Renal cortical epithelial cell (primary cell): Measurements from ENCODE around the gene ZNF213. TPM values are rescaled to one million over a fixed set of nuclear protein-coding genes. Genes with fewer than 3 reads are reported as not detected.
"Not testable (repeated sequence)": the region's sequence is repeated elsewhere in the genome, so short reads cannot be mapped to it uniquely, and the experiment has no call there.

Experiments
- DNase-seq: peaks from one replicate; pipeline ENCODE4 v3.0.0-alpha.2; 2011; ENCODE audit warnings: low read depth
- total RNA-seq: library from RNA; depleted of rRNA; stranded (reverse); fragments of >200 nt; gene quantifications from 2 replicates; pipeline ENCODE4 v1.2.3, GENCODE V29; 2014

Gene ZNF213
- total RNA-seq, 1 donor from 2014 or later = 19.3 TPM

DNA sequence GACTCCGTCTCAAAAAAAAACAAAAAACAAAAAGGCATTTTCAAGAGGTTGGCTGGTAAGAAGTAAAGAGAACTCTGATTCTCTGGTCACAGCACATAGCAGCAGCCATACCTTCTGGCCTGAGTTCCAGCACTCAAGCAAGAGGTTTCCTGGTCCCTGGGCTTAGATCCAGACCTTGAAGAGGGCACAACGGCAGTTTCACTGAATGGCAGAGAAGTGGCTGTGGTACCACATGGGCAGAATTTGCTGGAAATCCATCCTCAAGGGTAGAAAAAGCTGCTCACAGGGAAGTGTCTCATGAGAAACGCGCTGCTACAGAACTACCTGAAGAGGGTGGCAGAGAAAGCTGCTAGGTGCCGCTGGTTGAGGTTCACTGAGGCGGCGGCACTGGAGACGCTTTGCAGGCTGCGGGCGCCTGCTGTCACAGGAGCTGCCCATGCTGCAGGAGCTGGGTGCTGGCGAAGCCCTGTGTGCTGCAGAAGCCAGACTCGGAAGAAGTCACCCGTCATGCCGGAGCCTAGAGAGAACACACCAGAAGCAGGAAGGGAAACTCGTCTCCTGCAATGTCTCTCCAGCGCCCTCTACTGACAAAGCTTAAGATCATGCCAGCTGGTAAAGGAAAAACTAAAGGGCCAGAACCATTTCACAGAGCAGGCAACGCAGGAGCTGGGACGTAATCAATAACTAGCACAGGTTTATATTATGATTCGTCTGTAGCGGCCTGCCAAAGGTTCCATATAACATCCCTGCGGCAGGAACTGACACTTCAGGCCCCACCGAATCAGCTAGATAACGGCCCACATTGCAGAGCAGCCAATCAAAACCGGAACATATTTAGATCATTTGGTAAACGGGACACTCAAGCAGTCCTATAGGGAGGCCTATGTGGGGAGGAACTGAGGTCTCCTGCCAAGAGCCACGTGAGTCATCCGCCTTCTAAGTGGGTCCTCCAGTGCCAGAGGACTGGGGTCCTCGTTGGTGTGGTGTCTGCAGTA lies 5.4 kb upstream of the ZNF213 start:
- peak; percentile 81 for DNase-seq

DNA sequence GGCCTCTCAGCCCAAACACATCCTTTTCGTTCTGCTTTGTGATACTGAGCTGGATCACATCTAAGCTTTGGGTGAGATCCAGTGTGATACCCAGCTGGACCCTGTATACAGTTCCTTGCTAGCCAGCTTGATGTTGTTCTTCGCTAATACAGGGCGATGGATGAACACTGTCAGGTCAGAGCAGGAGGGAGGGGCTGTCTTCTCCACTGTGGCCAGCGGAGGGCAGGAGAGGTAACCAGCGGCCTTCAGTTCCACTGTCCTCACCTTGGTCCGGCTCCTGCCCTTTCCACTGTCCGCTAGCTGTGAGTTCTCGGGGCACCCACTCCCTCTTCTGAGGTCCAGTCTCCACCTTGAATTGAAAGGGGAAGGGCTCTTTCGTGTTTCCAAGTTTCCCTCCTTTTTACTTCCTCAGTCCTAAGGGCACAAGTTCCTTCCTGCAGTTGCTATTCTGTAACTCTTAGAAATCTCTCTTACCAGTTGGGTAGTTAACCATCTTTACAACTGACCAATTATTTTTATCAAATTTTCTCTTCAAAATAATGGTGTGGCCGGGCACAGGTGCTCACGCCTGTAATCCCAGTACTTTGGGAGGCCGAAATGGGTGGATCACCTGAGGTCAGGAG lies 3.0 kb upstream of the ZNF213 start:
- no peak for DNase-seq

DNA sequence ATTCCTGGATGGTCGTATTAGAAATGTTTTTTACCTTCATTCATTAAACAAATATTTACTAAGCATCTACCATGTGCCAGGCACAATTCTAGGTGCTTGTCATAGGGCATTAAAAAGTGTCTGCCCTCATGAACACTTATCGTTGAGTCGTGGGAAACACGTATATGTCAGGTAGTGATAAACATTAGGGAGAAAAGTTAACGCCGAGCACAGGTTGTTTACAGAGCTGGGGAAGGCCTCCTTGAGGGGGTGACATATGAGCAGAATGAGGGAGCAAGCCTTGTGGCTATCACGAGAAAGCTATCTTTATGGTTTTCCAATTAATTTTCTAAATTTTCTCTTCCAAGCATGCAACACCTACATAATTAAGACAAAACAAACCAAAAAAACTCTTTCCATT lies 985 bp upstream of the ZNF213 start:
- DNase-seq = no peak

DNA sequence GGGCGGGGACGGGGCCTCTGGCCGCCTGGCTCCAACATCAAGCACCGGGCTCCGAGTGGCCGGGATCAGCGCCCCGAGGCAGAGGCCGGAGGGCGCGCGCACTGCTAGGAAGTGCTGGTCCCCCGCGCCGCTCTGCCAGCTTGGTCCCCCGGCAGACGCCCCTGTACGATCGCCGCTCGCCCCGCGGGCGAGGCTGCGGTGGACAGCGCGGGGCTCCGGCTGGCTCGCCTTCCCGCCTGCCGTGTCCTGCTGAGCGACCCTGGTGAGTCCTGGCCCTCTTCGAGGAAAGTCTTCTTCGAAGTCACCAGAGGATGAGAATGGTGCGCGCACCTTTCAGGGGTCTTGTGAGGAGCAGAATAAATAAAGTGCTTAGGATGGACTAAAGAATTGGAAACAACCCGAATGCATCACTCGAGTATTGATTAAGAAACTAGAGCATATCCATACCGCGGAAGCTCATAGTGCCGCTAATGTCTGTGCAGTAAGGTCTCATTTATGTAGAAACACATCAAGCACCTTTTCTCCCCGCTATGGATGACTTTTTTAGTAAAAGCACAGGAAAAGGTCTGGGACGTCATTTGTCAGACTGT lies 392 bp downstream of the ZNF213 start:
- DNase-seq = no peak

DNA sequence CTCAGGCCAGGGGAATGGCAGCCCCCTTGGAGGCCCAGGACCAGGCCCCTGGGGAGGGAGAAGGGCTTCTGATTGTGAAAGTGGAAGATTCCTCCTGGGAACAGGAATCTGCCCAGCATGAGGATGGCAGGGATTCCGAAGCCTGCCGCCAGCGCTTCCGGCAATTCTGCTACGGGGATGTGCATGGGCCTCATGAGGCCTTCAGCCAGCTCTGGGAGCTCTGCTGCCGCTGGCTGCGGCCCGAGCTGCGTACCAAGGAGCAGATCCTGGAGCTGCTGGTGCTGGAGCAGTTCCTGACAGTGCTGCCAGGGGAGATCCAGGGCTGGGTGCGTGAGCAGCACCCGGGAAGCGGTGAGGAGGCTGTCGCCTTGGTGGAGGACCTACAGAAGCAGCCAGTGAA lies 2.4 kb downstream of the ZNF213 start:
- no peak for DNase-seq

DNA sequence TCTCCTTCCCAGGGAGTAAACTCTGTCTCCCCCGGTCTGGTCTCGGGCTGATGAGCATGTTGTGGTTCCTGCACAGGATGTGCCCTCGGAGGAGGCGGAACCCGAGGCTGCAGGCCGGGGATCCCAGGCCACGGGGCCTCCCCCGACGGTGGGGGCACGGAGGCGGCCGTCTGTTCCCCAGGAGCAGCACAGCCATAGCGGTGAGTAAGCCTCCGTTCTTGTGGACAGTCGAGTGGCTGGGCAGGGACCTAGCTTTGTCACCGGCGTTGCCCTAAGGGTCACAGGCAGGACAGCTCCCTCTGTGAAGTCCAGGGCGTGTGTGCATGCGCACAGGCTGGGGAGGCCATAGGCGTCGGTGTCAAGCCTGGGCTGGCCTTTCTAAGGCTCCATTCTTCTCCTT lies 3.5 kb downstream of the ZNF213 start:
- DNase-seq = no peak

DNA sequence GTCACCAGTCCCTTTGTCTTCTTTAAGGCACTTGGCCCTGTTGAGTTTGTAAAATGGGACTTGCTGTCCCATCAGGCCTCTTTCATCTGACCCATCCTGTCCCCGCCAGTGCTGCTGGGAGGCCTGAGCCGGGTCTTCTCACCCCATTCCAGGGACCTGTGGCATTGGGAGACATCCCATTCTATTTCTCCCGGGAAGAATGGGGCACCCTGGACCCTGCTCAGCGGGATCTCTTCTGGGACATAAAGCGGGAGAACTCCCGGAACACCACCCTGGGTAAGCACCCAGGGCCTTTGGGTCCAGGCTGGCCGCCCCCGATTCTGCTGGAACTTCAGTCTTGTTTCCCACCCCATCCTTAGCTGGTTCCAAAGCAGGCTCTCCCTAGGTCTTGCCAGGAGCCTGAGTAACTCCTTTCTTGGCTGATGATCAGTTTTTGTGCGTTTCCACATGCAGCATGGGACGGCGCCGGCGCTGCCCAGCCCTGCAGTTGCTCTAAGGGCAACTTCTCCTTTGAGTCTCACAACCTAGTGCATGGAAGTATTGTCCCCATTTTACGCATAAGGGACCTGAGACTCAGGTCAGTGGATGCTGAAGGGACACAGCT lies 4.1 kb downstream of the ZNF213 start:
- DNase-seq = no peak

DNA sequence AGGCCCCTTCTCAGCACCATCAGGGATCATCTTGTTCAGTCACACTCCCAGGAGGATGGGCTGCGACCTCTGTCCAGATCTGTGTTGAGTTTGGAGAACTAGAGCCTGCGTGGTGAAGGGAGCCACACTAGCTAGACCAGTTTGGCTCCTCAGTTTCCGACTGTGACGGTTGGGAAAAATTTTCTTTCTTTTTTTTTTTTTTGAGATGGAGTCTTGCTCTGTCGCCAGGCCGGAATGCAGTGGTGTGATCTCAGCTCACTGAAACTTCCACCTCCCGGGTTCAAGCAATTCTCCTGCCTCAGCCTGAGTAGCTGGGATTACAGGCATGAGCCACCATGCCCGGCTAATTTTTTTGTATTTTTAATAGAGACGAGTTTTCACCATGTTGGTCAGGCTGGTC lies 4.7 kb downstream of the ZNF213 start:
- not testable (repeated sequence) for DNase-seq

DNA sequence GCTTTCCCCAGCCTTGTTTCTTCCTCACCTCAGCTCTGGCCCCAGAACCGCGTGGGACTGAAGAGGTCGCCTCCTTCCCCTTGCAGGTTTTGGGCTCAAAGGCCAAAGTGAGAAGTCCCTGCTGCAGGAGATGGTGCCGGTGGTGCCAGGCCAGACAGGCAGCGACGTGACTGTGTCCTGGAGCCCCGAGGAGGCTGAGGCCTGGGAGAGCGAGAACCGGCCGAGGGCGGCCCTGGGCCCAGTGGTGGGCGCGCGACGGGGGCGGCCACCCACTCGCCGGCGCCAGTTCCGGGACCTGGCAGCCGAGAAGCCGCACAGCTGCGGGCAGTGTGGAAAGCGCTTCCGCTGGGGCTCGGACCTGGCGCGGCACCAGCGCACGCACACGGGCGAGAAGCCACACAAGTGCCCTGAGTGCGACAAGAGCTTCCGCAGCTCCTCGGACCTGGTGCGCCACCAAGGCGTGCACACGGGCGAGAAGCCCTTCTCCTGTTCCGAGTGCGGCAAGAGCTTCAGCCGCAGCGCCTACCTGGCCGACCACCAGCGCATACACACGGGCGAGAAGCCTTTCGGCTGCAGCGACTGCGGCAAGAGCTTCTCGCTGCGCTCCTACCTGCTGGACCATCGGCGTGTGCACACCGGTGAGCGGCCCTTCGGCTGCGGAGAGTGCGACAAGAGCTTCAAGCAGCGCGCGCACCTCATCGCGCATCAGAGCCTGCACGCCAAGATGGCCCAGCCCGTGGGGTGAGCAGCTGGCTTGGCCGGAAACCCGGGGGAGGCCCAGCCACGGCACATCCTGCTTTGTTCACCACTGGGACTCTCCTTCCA lies 6.0 kb downstream of the ZNF213 start:
- DNase-seq = no peak

DNA sequence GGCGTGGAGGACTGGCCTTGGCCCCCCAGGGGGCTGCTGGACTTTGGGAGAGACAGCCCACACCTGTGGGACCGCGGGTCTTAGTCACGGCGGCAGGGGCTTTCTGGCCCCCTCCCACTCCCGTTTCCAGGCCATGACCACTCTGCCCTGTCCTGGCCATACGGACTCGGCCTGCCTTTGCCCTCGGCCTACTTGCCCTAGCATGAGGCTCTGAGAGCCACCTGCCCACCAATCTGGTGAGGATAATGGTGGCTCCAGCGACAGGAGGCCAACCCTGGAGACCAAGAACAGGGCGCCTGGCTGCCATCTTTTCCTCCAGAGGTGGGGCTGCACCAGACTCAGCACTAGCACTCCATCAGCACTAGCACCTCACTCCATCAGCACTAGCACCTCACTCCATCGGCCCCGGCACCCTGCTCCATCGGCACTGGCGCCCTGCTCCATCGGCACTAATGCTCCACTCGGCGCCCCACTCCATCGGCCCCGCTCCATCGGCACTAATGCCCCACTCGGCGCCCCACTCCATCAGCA lies 7.0 kb downstream of the ZNF213 start:
- no peak for DNase-seq

DNA sequence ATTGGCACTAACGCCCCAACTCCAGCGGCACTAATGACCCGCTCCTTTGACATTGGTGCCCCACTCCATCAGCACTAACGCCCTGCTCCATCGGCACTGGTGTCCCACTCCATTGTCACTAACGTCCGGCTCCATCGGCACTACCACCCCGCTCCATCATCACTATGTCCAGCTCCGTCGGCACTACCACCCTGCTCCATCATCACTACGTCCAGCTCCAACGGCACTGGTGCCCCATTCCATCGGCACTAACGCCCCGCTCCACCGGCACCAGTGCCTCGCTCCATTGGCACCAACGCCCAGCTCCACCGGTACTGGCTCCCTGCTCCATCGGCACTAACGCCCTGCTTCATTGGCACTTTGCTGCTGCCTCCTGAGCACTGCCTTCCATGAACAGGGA lies 7.5 kb downstream of the ZNF213 start:
- DNase-seq = no peak

DNA sequence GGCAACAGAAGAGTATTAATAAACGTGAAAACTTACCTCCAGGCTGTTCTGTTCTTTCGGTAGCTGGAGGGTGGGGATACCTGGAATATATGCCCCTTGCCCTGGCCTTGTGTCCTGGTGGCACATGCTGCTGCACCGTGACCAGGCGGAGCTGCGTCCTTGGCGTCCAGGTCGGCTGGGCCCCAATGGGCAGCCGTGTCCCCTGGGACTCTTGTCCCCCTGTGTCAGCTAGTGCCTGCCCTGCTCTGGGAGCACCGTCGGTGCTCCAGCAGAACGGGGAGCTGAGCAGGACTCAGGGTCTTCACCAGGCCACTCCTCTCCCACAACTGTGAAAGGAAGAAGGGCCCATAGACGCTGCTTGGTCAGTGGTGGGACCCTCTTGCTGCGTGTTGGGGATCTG lies 7.9 kb downstream of the ZNF213 start:
- DNase-seq = no peak

DNA sequence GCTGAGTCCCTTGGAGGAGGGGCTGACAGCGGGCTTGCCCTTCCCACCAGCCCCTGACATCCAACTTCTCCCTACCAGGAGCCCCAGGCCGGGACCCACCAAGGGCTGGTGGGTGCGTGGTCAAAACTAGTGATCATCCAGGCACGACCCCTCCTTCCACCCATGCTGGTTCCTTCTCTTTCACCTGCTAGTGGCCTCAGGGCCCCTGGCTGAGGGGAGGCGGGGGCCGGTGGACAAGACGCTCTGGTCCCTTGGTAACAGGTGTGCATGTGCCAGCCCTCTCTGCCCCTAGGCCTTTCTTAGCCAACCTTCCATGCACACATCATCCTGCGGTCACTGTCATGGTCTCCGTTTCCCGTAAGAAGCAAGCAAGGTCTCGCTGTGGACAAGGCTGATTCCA lies 8.4 kb downstream of the ZNF213 start:
- DNase-seq = no peak

DNA sequence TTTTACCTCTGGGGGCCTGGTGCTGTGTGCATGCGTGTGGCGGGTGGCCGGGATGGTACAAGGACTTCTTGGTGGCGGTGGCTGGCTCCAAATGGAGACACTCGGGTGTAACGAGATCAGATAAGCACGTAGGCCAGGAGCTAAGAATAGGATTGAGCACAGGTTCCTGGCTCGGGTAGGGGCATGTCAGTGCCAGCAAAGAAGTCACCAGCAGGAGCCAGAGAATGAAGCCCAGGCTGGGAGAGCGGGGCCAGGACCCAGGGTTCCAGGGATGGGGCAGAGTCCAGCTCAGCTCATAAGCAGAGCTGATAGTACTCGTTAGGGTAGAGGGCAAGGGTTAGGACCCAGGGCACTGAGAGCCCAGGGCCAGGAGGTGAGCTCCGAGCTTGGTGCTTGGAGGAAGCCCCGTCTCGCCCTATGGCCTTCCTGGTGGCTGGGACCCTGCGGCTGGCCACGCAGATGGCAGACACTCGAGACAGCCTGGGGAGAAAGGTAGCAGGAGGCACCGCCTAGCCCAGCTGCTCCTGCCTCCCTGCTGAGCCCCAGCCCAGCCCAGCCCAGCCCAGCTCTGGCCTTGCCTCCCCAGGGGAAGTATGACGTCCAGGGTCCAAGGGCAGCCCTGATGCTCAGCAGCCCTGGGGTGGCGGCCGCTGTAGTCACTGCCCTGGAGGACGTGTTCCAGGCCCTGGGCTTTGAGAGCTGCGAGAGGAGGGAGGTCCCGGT lies 8.9 kb downstream of the ZNF213 start:
- DNase-seq = no peak

DNA sequence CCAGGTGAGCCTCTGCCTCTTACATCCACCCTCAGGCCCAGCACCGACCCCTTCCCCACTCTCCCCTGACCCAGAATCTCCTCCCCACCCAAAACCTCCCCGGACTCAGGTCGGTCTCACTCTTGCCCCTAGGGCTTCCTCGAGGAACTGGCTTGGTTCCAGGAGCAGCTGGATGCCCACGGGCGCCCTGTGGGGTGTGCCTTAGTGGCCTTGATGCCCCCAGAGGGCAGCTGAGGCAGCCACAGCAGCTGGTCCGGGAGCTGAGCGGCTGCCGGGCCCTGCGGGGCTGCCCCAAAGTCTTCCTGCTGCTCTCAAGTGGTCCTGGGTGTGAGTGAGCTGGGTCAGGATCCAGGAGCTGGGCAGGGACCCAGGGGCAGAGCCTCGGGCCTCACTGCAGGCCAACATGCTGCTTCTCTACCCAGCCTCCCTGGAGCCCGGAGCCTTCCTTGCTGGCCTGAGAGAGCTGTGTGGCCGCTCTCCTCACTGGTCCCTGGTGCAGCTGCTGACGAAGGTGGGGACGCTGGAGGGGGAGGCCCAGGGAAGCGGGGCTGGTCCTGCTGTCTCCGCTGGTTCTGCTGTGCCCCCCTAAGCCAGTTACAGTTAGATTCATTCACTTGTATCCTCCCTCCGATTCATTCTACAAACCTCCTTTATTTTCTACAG lies 9.6 kb downstream of the ZNF213 start:
- DNase-seq = no peak

DNA sequence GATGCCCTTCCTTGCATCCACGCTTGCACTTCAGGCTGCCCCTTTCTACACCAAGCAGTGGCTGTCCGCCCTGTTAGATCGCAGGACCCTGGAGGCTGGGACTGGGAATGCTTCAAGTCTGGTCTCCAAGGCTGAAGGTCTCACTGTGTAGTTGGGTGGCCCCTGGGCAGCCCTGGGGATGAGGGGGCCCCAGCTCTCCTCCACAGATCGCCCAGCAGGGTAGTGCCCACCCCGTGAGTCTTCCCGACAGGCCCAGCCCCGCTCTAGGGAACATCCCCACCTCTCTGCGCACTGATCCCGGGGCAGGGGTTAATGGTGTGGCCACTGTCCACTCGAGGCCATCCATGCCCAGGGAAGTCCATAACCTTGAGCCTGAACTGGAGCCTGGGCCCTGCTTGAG lies 10.3 kb downstream of the ZNF213 start:
- no peak for DNase-seq

DNA sequence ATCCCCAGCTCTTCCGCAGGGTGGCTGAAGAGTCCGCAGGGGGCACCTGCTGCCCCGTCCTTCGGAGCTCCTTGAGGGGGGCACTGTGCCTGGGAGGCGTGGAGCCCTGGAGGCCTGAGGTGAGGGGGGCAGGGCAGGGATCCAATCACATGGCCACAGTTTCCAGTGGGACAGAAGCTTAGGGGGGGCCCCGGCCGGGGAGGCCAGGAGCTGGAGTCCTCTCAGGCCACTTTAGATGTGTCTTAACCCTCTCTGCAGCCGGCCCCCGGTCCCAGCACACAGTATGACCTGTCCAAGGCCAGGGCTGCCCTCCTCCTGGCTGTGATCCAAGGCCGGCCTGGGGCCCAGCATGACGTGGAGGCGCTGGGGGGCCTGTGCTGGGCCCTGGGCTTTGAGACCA lies 10.8 kb downstream of the ZNF213 start:
- DNase-seq = no peak

DNA sequence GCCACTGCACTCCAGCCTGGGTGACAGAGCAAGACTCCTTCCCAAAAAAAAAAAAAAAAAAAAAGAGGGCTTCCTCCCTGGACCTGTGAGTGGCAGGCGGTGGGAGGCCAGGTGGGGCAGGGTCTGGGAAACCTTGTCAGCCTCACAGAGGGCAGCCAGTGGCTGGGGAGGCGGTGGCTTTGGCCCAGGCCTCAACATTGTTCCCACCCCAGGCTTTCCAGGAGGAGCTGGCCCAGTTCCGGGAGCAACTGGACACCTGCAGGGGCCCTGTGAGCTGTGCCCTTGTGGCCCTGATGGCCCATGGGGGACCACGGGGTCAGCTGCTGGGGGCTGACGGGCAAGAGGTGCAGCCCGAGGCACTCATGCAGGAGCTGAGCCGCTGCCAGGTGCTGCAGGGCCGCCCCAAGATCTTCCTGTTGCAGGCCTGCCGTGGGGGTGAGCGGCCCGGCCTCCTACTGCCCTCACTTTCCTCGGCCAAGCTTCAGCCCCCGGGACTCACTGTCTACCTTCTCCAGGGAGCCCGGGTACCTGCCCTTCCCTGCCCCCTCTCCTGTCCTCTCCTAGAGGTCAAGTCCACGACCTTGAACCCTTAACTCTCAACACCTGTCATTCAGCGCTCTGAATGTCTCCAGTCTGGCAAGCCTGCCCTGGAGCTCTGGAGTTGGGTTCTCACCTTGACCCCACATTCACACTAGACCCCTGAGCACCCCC lies 12.4 kb downstream of the ZNF213 start:
- DNase-seq = no peak

DNA sequence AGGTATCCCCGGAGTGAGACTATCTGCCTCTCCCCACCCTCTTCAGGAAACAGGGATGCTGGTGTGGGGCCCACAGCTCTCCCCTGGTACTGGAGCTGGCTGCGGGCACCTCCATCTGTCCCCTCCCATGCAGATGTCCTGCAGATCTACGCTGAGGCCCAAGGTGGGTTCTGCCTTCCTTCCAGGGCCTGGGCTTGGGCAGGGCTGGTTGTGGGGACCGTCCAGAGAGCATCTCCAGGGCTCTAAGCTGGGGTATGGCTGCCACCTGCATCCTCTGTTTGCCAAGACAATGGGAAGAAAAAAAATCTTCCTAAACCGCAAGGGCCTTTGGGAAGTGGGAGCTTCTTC lies 12.9 kb downstream of the ZNF213 start:
- DNase-seq = no peak
